Motor neuron (in vitro differentiated cells): ENCODE measurements around the gene FHOD1. TPM values are rescaled to one million over a fixed set of nuclear protein-coding genes. Genes with fewer than 3 reads are reported as not detected.

ENCODE experiments used
- ATAC-seq, 8 experiments: fragments of 200-7000 bp; cut with Tn5 transposase; replicated peaks in 6 of 8; 2 replicates each; pipeline ENCODE4 v1.8.0; 2021; ENCODE audit warnings: mild to moderate bottlenecking in 8 of 8, moderate library complexity in 8 of 8
- H3K27ac ChIP-seq, 2 donors: fragments of 250-450 bp; sonication (Bioruptor Pico); 2 replicates each; pipeline ENCODE4 v1.9.0; 2021; ENCODE audit warnings: antibody characterized with exemption in 2 of 2, mild to moderate bottlenecking in 2 of 2, moderate library complexity in 1 of 2
- H3K4me1 ChIP-seq, 2 donors: fragments of 250-450 bp; sonication (Bioruptor Pico); replicated peaks in 1 of 2; 2 replicates each; pipeline ENCODE4 v1.6.1; 2021; ENCODE audit warnings: antibody characterized with exemption in 2 of 2, mild to moderate bottlenecking in 2 of 2, moderate library complexity in 1 of 2
- H3K4me3 ChIP-seq, 5 donors: fragments of 250-450 bp; sonication (Bioruptor Pico); 2 replicates each; pipeline ENCODE4 v1.9.0; 2021; ENCODE audit warnings: antibody characterized with exemption in 5 of 5, mild to moderate bottlenecking in 5 of 5, moderate library complexity in 4 of 5
- WGBS, 10 experiments: fragments of 450-650 bp; shearing (Covaris generic); methylation state at CpG; one replicate each; pipeline ENCODE4 v1.0.0; 2022; 5-methylcytosine and 5-hydroxymethylcytosine counted together
- in situ Hi-C, 9 experiments: fragments of 400-800 bp; cut with MboI; loops; one replicate each; pipeline ENCODE4 v1.15.0; 2021; ENCODE audit warnings: low sequenced_read_pairs in 9 of 9, low pct_unique_long_range_greater_than_20kb in 2 of 9; ENCODE audit not compliant: unreplicated experiment in 9 of 9
- total RNA-seq, 8 experiments: library from RNA; unstranded; fragments of 300-600 nt; gene quantifications; 2 replicates each; pipeline versions ENCODE4 v1.2.3 to v1.2.4, GENCODE V29; 2022

The FHOD1 gene
- total RNA-seq = 10 to 100 TPM in 7 of 8 experiments, 1 to 10 TPM in 1; 5.5 to 26.8 (median 12.1) TPM

GRCh38 chr16:67247192-67248072 lies at the start of gene FHOD1:
TSS of gene FHOD1 (minus strand) at chr16:67247481. CDS start at chr16:67247410, 71 bp downstream.
- H3K27ac ChIP-seq = no peak within 1 kb of the TSS
- 0 to 1% (median 0%) methylated on average over 1 to 14 of the region's 60 CpGs; no CpG with 5 or more reads in 7 of the 10 experiments for WGBS, 10 experiments

GRCh38 chr16:67296420-67296819 lies 49.1 kb upstream of the FHOD1 start:
- Histone ChIP-seq H3K4me3 (no peak overlapping the region), H3K27ac (no peak overlapping the region), H3K4me1 (peaks cover 0 to 3% of the 10 kb centered on the region in 2 donors)
- in situ Hi-C loops = no loop called here
- peak in 1 of 8 experiments; percentile 47 for ATAC-seq
- 6 to 72% (median 43%) methylated on average over 1 to 2 of the region's 3 CpGs; no CpG with 5 or more reads in 7 of the 10 experiments for WGBS, 10 experiments

More at GRCh38 chr16:67247192-67248072, at the start of gene FHOD1:
- ATAC-seq = peak; percentile 47 to 74 (median 62)
- in situ Hi-C loops = loop anchor here in 1 of 9 experiments (25.0 kb wide), 1 partner anchor 165 kb away; the partner anchor contains the start of gene ZDHHC1
- Histone ChIP-seq H3K4me1 (peaks cover 9 to 10% of the 10 kb centered on the region in 2 donors), H3K4me3 (peak within 1 kb of the TSS; percentile 38 to 49 (median 47))

- H3K27ac ChIP-seq = no peak overlapping the region
- H3K4me3 ChIP-seq = no peak overlapping the region
- H3K4me1 ChIP-seq = peaks cover 0 to under 1% of the 10 kb centered on the region in 2 donors
- ATAC-seq = peak in 3 of 8 experiments; percentile 60 to 87 (median 62)
- WGBS, 10 experiments = 14 to 100% (median 67%) methylated on average over 1 to 6 of the region's 7 CpGs; no CpG with 5 or more reads in 4 of the 10 experiments
- in situ Hi-C loops = no loop called here
These were observed 47.7 kb upstream of the FHOD1 start for GRCh38 chr16:67294938-67295361.

- no peak overlapping the region for H3K4me3 ChIP-seq
- 20 to 92% (median 78%) methylated on average over 1 to 3 of the region's 4 CpGs; no CpG with 5 or more reads in 4 of the 10 experiments for WGBS, 10 experiments
- in situ Hi-C loops = no loop called here
- H3K4me1 ChIP-seq = no peaks in the 10 kb centered on the region
- H3K27ac ChIP-seq = no peak overlapping the region
- no peak for ATAC-seq
These were observed 47.0 kb upstream of the FHOD1 start for GRCh38 chr16:67294171-67294757.

GRCh38 chr16:67291461-67291860 lies 44.2 kb upstream of the FHOD1 start:
- in situ Hi-C loops = no loop called here
- Histone ChIP-seq H3K27ac (no peak overlapping the region), H3K4me1 (no peaks in the 10 kb centered on the region), H3K4me3 (no peak overlapping the region)
- ATAC-seq = no peak
- WGBS, 10 experiments = 54 to 90% (median 70%) methylated on average over 2 to 3 of the region's 7 CpGs; no CpG with 5 or more reads in 7 of the 10 experiments

- H3K27ac ChIP-seq = no peak overlapping the region
- ATAC-seq = no peak
- no peaks in the 10 kb centered on the region for H3K4me1 ChIP-seq
- in situ Hi-C loops = no loop called here
- WGBS, 10 experiments = 67 to 100% (median 93%) methylated on average over 1 to 12 of the region's 14 CpGs; no CpG with 5 or more reads in 7 of the 10 experiments
- no peak overlapping the region for H3K4me3 ChIP-seq
These were observed 40.7 kb upstream of the FHOD1 start for GRCh38 chr16:67287960-67288359.

- 92 to 100% (median 100%) methylated on average over 1 to 7 of the region's 28 CpGs; no CpG with 5 or more reads in 6 of the 10 experiments for WGBS, 10 experiments
- ATAC-seq = peak in 1 of 8 experiments; percentile 13
- in situ Hi-C loops = no loop called here
- Histone ChIP-seq H3K27ac (no peak overlapping the region), H3K4me1 (no peaks in the 10 kb centered on the region), H3K4me3 (no peak overlapping the region)
These were observed 39.4 kb upstream of the FHOD1 start for GRCh38 chr16:67286441-67287235.

- H3K4me3 ChIP-seq = no peak overlapping the region
- in situ Hi-C loops = no loop called here
- ATAC-seq = peak in 7 of 8 experiments; percentile 39 to 81 (median 58)
- H3K4me1 ChIP-seq = no peaks in the 10 kb centered on the region
- 63 to 80% (median 79%) methylated on average over 1 to 9 of the region's 34 CpGs; no CpG with 5 or more reads in 6 of the 10 experiments for WGBS, 10 experiments
- H3K27ac ChIP-seq = no peak overlapping the region
These were observed 37.7 kb upstream of the FHOD1 start for GRCh38 chr16:67284699-67285646.

- H3K4me3 ChIP-seq = no peak overlapping the region
- H3K27ac ChIP-seq = no peak overlapping the region
- ATAC-seq = no peak
- in situ Hi-C loops = no loop called here
- H3K4me1 ChIP-seq = no peaks in the 10 kb centered on the region
- WGBS, 10 experiments = 67 to 100% (median 92%) methylated on average over 1 to 19 of the region's 21 CpGs
These were observed 36.7 kb upstream of the FHOD1 start for GRCh38 chr16:67283826-67284555.

- Histone ChIP-seq H3K4me1 (no peaks in the 10 kb centered on the region), H3K4me3 (no peak overlapping the region), H3K27ac (no peak overlapping the region)
- in situ Hi-C loops = no loop called here
- WGBS, 10 experiments = 80 to 100% (median 85%) methylated on average over 1 to 7 of the region's 7 CpGs; no CpG with 5 or more reads in 2 of the 10 experiments
- ATAC-seq = peak in 1 of 8 experiments; percentile 31
These were observed 36.0 kb upstream of the FHOD1 start for GRCh38 chr16:67283039-67283825.

GRCh38 chr16:67282447-67282805 lies 35.1 kb upstream of the FHOD1 start:
- in situ Hi-C loops = no loop called here
- H3K4me1 ChIP-seq = no peaks in the 10 kb centered on the region
- WGBS, 10 experiments = 84 to 94% methylated on average over 3 to 7 of the region's 10 CpGs; no CpG with 5 or more reads in 8 of the 10 experiments
- ATAC-seq = no peak
- no peak overlapping the region for H3K27ac ChIP-seq
- no peak overlapping the region for H3K4me3 ChIP-seq
